ENCODE data around the gene HIC2. TPM values are rescaled to one million over a fixed set of nuclear protein-coding genes. Genes with fewer than 3 reads are reported as not detected.
"Not testable (repeated sequence)": the region's sequence is repeated elsewhere in the genome, so short reads cannot be mapped to it uniquely, and the experiment has no call there.

Gene HIC2
- total RNA-seq, result 1 to 10 TPM; 2.9 to 8.6 (median 6.6) TPM
- 1 to 10 TPM; 1.3 to 3.3 TPM for polyA plus RNA-seq
- long read RNA-seq, donor 1, partial matches to known transcripts, result 0 of 24 reads
- long read RNA-seq, donor 1, other reads (novel, unspliced or antisense), result 24 of 24 reads
- long read RNA-seq, donor 2, full-length matches to known transcripts, result 4 of 4 reads
- long read RNA-seq, donor 2, partial matches to known transcripts, result 0 of 4 reads
- long read RNA-seq, donor 2, other reads (novel, unspliced or antisense), result 0 of 4 reads
- long read RNA-seq, donor 3, partial matches to known transcripts, result 0 of 8 reads
- long read RNA-seq, donor 3, other reads (novel, unspliced or antisense), result 8 of 8 reads

GRCh38 chr22:21417227-21417746 is at the start of gene HIC2:
Gene HIC2 (plus strand): TSS chr22:21417371. CDS start chr22:21442832, 25,461 bp downstream.
- H3K27me3 ChIP-seq; intact Hi-C loops (cut with DNase I); H3K36me3 ChIP-seq; H3K4me1 ChIP-seq (ENCODE audit: insufficient read depth); H3K27ac ChIP-seq; H3K9me3 ChIP-seq: not testable (repeated sequence)
- H3K4me3 ChIP-seq, result peak within 1 kb of the TSS; percentile 41
- 1% methylated on average over 36 of the region's 81 CpGs; no CpG with 5 or more reads in 2 of the 3 donors for WGBS, 3 donors
- DNase-seq, result peak; percentile 10 to 49 (median 18)

DNA sequence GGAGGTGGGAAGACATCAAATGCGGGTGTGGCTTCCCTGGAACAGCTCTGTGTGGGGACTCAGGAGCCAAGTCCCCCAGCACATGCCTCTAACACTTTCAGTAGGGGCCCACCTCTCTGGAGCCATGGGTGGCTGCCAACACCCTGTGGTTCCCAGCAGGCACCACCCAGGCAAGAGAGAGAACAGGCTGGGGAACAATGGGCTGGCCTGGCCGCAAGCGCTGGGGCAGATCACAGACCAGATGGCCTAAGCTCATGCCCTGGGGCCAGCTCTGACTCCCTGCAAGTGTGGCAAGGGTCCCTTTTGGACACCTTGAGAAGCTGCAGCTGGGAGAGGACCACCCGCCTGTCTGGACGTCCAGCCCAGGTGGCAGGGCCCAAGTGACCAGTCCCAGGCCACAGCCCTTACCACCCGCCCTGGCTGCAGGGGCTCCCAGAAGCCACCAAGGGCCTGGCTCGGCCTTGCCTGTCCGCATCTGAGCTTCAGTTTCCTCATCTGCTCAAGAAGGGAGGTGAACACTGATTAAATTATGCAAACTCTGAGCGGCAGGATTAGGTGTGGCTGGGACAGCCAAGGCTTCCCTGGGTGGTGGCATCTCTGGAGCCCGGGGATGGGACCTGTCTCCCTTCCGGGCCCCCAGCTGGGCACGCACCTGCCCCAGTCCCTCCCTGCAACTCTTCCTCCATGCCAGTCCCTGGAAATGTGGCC is 48.4 kb upstream of the HIC2 start:
- intact Hi-C loops (cut with DNase I); DNase-seq: not testable (repeated sequence)

GRCh38 chr22:21375880-21376279 is 41.3 kb upstream of the HIC2 start:
- H3K9me3 ChIP-seq; H3K36me3 ChIP-seq; DNase-seq; H3K27ac ChIP-seq; H3K4me1 ChIP-seq (ENCODE audit: insufficient read depth); H3K27me3 ChIP-seq; intact Hi-C loops (cut with DNase I); H3K4me3 ChIP-seq: not testable (repeated sequence)
- WGBS, 3 donors, result no CpG with 5 or more reads among the region's 4 CpGs

More for the DNA sequence above, 48.4 kb upstream of the HIC2 start:
- not testable (repeated sequence) for H3K27ac ChIP-seq; H3K36me3 ChIP-seq; H3K4me3 ChIP-seq; H3K9me3 ChIP-seq; H3K27me3 ChIP-seq; H3K4me1 ChIP-seq (ENCODE audit: insufficient read depth)
- WGBS, 3 donors, result 88 to 91% methylated on average over 3 of the region's 12 CpGs; no CpG with 5 or more reads in 1 of the 3 donors

DNA sequence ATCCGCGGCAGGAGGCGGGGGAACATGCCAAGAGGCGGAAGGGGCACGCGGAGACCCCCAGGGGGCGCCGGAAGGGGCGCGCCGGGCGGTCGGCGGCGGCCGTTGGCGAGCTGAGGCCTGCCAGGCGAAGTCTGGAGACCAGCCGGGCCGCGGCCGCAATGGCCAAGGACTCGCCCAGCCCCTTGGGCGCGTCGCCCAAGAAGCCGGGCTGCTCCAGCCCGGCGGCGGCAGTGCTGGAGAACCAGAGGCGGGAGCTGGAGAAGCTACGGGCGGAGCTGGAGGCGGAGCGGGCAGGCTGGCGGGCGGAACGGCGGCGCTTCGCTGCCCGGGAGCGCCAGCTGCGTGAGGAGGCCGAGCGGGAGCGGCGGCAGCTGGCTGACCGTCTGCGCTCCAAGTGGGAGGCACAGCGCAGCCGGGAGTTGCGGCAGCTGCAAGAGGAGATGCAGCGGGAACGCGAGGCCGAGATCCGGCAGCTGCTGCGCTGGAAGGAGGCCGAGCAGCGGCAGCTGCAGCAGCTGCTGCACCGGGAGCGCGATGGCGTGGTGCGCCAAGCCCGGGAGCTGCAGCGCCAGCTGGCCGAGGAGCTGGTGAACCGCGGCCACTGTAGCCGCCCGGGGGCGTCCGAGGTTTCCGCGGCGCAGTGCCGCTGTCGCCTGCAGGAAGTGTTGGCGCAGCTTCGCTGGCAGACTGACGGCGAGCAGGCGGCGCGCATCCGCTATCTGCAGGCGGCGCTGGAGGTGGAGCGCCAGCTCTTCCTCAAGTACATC is 33.3 kb upstream of the HIC2 start, which contains the start of gene RIMBP3B:
TSS of gene RIMBP3B (plus strand) at position 51 of the 767 bp plus-strand sequence. CDS start at position 159, 108 bp downstream.
- H3K27ac ChIP-seq; H3K27me3 ChIP-seq; DNase-seq; H3K36me3 ChIP-seq; H3K4me1 ChIP-seq (ENCODE audit: insufficient read depth); intact Hi-C loops (cut with DNase I); H3K4me3 ChIP-seq; H3K9me3 ChIP-seq: not testable (repeated sequence)
- WGBS, 3 donors, result no CpG with 5 or more reads among the region's 91 CpGs

GRCh38 chr22:21384468-21385357 is 32.5 kb upstream of the HIC2 start:
- H3K36me3 ChIP-seq; H3K4me1 ChIP-seq (ENCODE audit: insufficient read depth); H3K9me3 ChIP-seq; intact Hi-C loops (cut with DNase I); H3K27me3 ChIP-seq; DNase-seq; H3K4me3 ChIP-seq; H3K27ac ChIP-seq: not testable (repeated sequence)
- no CpG with 5 or more reads among the region's 79 CpGs for WGBS, 3 donors

DNA sequence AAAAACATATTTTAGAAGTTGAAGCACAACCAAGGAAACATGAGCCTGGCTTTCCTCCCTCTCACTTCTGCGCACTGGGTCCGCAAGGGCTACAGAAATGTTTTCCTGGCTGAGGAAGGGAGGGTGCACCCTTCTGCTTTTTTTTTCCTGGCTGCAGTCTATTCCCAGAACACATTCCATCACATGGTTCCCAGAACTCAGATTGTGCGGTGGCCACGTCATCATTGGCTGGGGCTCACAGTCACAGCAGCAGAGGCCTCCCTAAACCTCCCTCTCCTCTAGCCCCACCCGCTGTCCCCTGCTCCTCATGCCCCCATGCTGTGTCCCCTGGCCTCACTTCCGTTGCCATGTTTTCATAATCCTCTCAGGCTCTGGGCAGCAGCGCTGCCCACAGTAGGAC is 27.7 kb upstream of the HIC2 start:
- H3K9me3 ChIP-seq; intact Hi-C loops (cut with DNase I); H3K4me3 ChIP-seq; H3K27me3 ChIP-seq; H3K36me3 ChIP-seq; DNase-seq; H3K27ac ChIP-seq; H3K4me1 ChIP-seq (ENCODE audit: insufficient read depth): not testable (repeated sequence)
- 100% methylated on average over 1 of the region's 7 CpGs; no CpG with 5 or more reads in 2 of the 3 donors for WGBS, 3 donors

- H3K27ac ChIP-seq; H3K4me3 ChIP-seq; DNase-seq; H3K9me3 ChIP-seq; H3K4me1 ChIP-seq (ENCODE audit: insufficient read depth); H3K27me3 ChIP-seq; intact Hi-C loops (cut with DNase I); H3K36me3 ChIP-seq: not testable (repeated sequence)
- no CpG with 5 or more reads among the region's 9 CpGs for WGBS, 3 donors
These were observed 27.2 kb upstream of the HIC2 start for GRCh38 chr22:21390013-21390412.

DNA sequence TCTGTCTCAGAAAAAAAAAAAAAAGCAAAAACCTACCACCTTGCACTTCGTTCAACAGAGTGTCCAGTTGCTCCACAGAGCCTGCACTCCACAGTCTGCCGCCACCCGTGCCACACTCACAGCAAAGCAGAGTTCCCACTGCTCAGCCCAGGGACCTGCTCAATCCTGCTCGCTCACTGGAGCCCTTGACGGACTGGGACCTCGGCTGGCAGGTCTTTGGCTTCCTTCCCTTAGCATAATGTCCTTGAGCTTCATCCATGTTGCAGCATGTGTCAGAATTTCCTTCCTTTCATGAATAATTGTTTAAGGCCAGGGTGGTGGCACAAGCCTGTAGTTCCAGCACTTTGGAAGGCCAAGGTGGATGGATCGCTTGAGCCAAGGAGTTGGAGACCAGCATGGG is 22.6 kb upstream of the HIC2 start:
- H3K4me1 ChIP-seq (ENCODE audit: insufficient read depth); H3K36me3 ChIP-seq; H3K4me3 ChIP-seq; H3K27ac ChIP-seq; H3K27me3 ChIP-seq; H3K9me3 ChIP-seq; intact Hi-C loops (cut with DNase I); DNase-seq: not testable (repeated sequence)
- no CpG with 5 or more reads among the region's 7 CpGs for WGBS, 3 donors

GRCh38 chr22:21401197-21401969 is 15.8 kb upstream of the HIC2 start:
- WGBS, 3 donors, result no CpG with 5 or more reads among the region's 21 CpGs
- DNase-seq; H3K4me3 ChIP-seq; H3K4me1 ChIP-seq (ENCODE audit: insufficient read depth); H3K9me3 ChIP-seq; intact Hi-C loops (cut with DNase I); H3K27ac ChIP-seq; H3K27me3 ChIP-seq; H3K36me3 ChIP-seq: not testable (repeated sequence)

- DNase-seq; H3K27ac ChIP-seq; intact Hi-C loops (cut with DNase I); H3K4me3 ChIP-seq; H3K27me3 ChIP-seq; H3K9me3 ChIP-seq; H3K36me3 ChIP-seq; H3K4me1 ChIP-seq (ENCODE audit: insufficient read depth): not testable (repeated sequence)
- WGBS, 3 donors, result 43 to 83% methylated on average over 1 of the region's 5 CpGs; no CpG with 5 or more reads in 1 of the 3 donors
These were observed 14.3 kb upstream of the HIC2 start for GRCh38 chr22:21402763-21403314.
